CD4-positive, alpha-beta T cell treated with Interferon alpha-2 for 1 hour (primary cell): ENCODE measurements around the gene INSYN2A.

Experiments used
- DNase-seq, 2 donors: peaks; one replicate each; pipeline ENCODE4 v3.0.0-alpha.2; 2020 to 2022

The INSYN2A gene

DNA sequence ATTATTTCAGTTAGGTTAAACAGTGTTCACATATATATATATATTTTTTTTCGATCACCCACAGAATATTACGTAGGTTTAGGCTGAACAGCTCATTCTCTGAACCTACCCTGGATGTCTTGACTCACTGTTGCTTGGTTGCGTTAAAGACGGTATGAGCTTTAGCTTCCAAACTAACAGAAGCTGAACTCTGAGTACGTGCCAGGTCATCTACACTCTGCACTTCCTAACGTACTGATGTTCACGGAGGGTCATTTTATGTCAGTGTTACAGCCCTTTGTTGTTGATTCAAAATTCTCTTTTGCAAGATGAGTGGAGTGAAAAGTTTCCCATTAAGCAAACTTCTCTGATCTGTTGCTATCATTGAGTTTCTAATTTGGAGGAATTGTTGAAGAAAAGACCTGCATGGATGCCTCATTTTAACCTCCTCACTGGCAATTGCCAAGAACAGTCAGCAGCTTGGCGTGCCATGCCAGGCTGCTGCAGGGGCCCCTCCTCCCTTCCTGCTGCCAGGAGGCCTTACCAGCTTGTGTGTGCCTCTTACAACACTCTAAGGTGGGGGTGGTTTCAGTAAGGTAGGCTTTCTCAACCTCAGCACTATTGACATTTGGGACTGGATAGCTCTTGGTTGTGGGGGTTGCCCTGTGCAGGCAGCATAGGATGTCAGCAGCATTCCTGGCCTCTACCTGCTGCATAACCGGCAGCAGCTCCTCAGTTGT lies 44.3 kb downstream of the INSYN2A start:
- DNase-seq = no peak

GRCh38 chr10:127151541-127151940 lies 44.9 kb downstream of the INSYN2A start:
- no peak for DNase-seq

GRCh38 chr10:127150136-127150535 lies 46.3 kb downstream of the INSYN2A start:
- no peak for DNase-seq

GRCh38 chr10:127149501-127150081 lies 46.8 kb downstream of the INSYN2A start:
- DNase-seq = no peak

DNA sequence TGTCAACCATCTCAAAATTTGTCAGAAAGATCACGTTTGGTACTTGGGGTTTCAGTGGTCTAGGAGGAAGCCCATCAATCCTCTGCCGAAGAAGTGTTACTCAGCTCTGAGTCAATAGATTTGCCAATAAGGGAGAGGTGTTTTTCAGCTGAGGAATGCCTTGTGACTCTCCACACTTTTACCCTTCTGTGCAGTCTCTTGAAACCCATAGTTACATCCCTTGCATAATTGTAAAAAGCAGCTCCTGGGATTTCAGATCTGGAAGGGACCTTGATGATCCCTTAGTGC lies 47.5 kb downstream of the INSYN2A start:
- no peak for DNase-seq

- DNase-seq = no peak
Observed at GRCh38 chr10:127148066-127148932, 48.1 kb downstream of the INSYN2A start.

DNA sequence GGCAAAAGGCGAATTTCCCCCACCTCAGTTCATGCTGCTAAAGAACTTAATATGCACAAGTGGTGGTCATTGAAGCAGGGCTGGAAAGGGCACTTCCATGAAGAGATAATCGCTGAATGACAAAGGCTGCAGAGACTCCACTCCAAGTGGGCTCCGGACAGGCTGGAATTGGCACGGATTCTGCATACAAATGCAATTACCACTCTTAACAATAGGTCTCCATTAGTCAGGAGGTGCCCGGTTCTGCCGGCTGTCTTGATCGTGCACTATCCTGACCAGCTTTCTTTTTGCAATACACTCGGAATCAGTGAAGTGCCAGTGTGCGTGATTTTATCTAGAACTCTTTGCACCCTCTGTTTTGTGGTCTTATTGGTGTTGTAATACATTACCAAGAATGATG lies 49.7 kb downstream of the INSYN2A start:
- no peak for DNase-seq
